GM21825 (cell line): ENCODE data around the gene RNF38.
"Not testable (repeated sequence)": the region's sequence is repeated elsewhere in the genome, so short reads cannot be mapped to it uniquely, and the experiment has no call there.

Source experiments
- ATAC-seq: cut with Tn5 transposase; IDR thresholded peaks from one replicate; pipeline ENCODE4 v1.9.1; 2021; ENCODE audit warnings: mild to moderate bottlenecking, moderate library complexity; ENCODE audit not compliant: unreplicated experiment

The RNF38 gene

GRCh38 chr9:36336131-36336907 is 63.8 kb downstream of the RNF38 start:
- no peak for ATAC-seq

GRCh38 chr9:36332006-36332405 is 68.1 kb downstream of the RNF38 start:
- ATAC-seq, result no peak

- no peak for ATAC-seq
Observed at GRCh38 chr9:36328798-36329411, 71.2 kb downstream of the RNF38 start.

GRCh38 chr9:36325081-36325828 is 74.8 kb downstream of the RNF38 start:
- no peak for ATAC-seq

- ATAC-seq, result no peak
Observed at GRCh38 chr9:36323926-36324325, 76.1 kb downstream of the RNF38 start.

GRCh38 chr9:36322462-36322861 is 77.6 kb downstream of the RNF38 start:
- no peak for ATAC-seq

GRCh38 chr9:36321903-36322302 is 78.2 kb downstream of the RNF38 start:
- ATAC-seq, result not testable (repeated sequence)

- no peak for ATAC-seq
Observed at GRCh38 chr9:36320466-36320865, 79.6 kb downstream of the RNF38 start.

GRCh38 chr9:36319806-36320205 is 80.3 kb downstream of the RNF38 start:
- ATAC-seq, result no peak

- no peak for ATAC-seq
Observed at GRCh38 chr9:36319183-36319582, 80.9 kb downstream of the RNF38 start.

- ATAC-seq, result no peak
Observed at GRCh38 chr9:36318212-36318802, 81.8 kb downstream of the RNF38 start.

- no peak for ATAC-seq
Observed at GRCh38 chr9:36317766-36318165, 82.3 kb downstream of the RNF38 start.

GRCh38 chr9:36316611-36317317 is 83.3 kb downstream of the RNF38 start:
- no peak for ATAC-seq

- ATAC-seq, result no peak
Observed at GRCh38 chr9:36316049-36316448, 84.0 kb downstream of the RNF38 start.

GRCh38 chr9:36315283-36315682 is 84.8 kb downstream of the RNF38 start:
- no peak for ATAC-seq

- no peak for ATAC-seq
Observed at GRCh38 chr9:36314740-36315139, 85.3 kb downstream of the RNF38 start.

GRCh38 chr9:36306471-36307306 is 93.4 kb downstream of the RNF38 start:
- ATAC-seq, result no peak

GRCh38 chr9:36304366-36304765 is 95.7 kb downstream of the RNF38 start:
- ATAC-seq, result not testable (repeated sequence)

- no peak for ATAC-seq
Observed at GRCh38 chr9:36301227-36301626, 98.8 kb downstream of the RNF38 start.

- ATAC-seq, result no peak
Observed at GRCh38 chr9:36298566-36298965, 101.5 kb downstream of the RNF38 start.
